GM19023 (cell line): ENCODE data around the gene FANCD2.
"Not testable (repeated sequence)": the region's sequence is repeated elsewhere in the genome, so short reads cannot be mapped to it uniquely, and the experiment has no call there.

Experiments used
- ATAC-seq: cut with Tn5 transposase; IDR thresholded peaks from one replicate; pipeline ENCODE4 v1.9.1; 2021; ENCODE audit warnings: mild to moderate bottlenecking, moderate library complexity; ENCODE audit not compliant: unreplicated experiment

Gene FANCD2

DNA sequence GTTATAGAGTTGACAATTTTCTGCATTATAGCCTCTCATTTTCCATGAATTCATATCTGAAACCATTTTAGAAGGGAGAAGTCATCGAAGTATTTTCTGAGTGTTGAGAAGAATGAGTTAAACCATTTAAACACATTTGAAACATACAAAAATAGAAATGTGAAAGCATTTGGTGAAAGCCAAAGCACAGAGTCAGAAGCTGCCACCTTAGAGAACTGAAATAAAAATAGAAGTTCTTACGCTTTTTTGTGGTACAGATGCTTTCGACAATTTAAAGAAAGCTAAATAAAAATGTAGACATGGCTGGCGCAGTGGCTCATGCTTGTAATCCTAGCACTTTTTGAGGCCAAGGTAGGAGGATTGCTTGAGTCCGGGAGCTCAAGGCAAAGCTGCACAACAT is 72.8 kb downstream of the FANCD2 start:
- no peak for ATAC-seq

DNA sequence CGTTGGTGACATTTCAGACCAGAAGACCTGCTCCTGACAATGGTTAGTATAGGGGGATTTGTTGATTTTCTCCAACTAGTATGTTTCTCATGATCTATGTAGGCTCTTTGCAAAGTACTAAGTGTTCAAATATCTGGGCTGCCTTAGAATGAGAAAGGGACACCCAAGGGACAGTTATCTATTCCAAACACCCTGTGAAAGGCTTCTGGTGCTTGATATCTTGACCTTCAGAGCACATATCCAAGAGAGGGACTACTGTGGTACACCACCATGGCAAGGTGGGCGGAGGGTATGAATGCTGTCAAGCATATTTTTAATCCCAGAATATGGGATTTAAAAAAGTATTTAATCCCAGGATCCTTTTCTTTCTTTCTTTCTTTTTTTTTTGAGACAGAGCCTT is 80.7 kb downstream of the FANCD2 start:
- ATAC-seq, result no peak

DNA sequence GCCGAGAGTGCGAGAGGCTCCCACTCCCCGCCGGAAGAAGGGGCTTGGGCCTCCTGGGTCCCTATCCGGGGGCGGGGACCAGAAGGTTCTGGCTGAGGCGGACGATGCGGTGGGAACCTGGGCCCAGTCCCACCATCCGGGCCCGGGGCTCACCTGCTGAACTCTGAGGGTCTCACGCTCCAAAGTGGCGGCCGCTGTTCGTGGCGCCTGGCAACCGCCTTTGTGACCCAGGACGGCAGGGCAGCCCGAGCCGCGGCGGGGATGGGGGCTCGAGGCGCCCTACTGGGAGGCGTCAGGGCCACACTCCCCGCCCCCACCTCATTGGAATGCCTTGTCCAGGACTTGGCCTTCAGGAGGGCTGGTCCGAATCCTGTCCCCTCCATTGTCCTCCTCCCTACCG is 81.9 kb downstream of the FANCD2 start, which contains the start of gene FANCD2OS:
Gene FANCD2OS (minus strand): TSS at position 165 of the 400 bp plus-strand sequence. CDS start 3,481 bp downstream, outside the sequence.
- no peak for ATAC-seq

DNA sequence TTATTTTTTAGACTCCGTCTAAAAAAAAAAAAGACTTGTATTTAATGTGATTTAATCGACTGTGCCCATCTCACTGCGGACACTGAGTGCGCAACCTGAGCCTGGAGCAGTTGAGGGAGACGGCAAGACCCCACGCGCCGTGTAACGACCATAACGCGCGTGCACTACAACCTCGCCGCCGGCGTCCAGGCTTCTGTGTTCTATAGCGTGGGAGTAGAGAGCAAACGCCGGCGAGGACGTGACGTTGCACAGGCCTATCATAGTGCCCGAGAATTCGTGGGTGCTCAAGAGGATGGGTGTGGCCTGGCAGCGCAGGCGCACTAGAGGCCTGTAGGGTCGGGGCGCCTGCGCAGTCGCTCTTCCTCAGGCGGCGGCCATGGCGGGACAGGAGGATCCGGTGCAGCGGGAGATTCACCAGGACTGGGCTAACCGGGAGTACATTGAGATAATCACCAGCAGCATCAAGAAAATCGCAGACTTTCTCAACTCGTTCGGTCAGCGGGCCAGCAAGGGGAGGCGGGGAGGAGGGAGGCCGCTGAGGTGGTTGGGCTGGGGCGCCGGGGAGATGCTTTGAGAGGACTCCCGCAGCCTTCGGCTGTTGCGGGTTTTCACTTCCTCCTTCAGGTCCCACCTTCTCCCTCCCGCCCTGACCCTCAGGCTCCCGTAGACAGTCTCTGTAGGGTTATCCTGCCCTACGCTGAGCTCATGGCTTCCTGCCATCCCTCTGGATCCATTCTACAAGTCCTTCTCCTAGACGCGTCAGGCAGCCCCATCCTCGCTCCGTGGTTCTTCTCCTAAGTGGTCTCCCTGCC is 89.3 kb downstream of the FANCD2 start, which contains the start of gene BRK1:
Gene BRK1 (plus strand): TSS at position 350 of the 812 bp plus-strand sequence. CDS start 27 bp downstream, at position 377.
- peak; percentile 97 for ATAC-seq

DNA sequence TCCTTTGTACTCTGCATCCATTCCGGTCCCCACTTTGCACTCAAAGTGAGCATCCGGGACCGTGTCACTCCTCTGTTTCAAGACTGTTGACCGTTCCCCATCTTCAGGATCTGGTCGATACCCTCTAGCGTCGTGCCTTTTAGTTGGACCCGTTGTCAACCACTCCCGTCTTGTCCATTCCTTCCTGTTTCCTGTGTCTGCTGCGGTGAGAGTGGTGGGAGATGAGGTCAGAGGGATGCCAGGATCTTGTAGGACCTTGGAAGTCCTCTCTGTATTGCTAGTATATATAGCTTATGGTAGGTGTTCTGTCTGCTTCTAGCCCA is 89.9 kb downstream of the FANCD2 start:
- no peak for ATAC-seq

DNA sequence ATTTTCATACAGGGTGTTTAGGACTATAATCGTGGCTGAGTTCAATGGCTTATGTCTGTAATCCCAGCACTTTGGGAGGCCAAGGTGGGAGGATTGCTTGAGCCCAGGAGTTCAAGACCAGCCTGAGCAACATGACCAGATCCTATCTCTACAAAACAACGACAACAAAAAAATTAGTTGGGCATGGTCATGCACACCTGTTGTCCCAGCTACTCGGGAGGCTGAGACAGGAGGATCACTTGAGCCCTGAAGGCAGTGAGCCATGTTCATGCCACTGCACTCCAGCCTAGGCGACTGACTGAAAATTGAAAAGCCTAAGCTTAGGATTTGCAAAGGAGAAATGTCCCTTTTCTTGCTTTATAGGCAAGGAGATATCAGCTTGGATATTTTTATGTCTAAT is 90.7 kb downstream of the FANCD2 start:
- no peak for ATAC-seq

DNA sequence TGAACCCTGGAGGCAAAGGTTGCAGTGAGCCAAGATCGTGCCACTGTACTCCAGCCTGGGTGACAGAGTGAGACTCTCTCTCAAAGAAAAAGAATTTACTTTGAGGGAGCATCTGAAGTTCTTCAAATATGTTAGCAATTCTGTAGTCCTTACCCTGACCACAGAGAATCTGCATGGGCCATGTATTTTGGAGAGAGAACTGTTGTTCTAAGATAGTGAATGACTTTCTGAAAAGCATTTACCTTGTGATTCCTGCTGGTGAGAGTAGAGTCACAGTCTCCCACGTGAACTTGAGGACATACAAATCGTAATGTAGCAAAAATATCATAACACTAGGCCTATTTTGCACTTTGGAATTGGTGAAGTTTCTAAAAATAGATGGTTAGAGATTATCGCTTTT is 93.1 kb downstream of the FANCD2 start:
- no peak for ATAC-seq

DNA sequence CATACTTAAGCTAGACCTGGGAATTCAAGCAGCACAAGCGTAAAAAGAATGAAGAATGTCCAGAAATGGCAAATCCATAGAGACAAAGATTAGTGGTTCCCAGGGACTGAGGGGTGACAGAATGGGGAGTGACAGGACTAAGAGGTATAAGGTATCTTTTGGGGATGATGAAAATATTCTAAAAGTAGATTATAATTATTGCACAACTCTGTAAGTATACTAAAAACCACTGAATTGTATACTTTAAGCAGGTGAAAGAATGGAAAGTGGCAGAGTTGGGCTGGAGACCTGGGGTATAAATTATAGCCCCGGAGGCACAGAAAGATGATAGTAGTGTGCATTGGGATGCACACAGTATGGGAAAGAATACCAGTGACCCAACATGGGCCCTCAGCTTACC is 94.8 kb downstream of the FANCD2 start:
- no peak for ATAC-seq

DNA sequence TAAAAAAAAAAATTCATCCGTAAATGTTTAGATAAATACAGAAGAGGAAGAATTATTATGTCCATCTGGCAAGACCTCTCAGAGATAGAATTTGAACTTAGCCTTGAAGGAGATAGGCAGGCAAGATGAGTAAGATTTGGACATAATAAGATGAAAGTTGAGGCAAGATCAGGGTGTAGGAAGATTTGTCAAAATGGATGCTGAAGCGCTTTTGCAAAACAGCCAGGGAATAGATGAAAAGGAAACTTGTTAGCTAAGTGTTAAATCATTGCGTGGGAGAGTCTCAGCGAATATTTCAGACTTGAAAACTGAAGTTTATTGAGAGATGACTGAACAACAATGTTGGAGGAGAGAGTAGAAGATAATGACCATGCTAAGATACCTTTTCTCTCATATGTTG is 96.5 kb downstream of the FANCD2 start:
- ATAC-seq, result no peak

DNA sequence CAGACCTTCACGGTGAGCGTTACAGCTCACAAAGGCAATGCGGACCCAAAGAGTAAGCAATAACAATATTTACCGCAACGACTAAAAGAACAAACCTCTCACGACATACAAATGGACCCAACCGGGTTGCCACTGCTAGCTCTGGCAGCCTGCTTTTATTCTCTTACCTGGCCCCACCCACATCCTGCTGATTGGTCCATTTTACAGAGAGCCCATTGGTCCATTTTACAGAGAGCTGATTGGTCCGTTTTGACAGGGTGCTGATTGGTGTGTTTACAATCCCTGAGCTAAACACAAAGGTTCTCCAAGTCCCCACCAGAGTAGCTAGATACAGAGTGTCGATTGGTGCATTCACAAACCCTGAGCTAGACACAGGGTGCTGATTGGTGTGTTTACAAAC is 109.6 kb downstream of the FANCD2 start:
- not testable (repeated sequence) for ATAC-seq

DNA sequence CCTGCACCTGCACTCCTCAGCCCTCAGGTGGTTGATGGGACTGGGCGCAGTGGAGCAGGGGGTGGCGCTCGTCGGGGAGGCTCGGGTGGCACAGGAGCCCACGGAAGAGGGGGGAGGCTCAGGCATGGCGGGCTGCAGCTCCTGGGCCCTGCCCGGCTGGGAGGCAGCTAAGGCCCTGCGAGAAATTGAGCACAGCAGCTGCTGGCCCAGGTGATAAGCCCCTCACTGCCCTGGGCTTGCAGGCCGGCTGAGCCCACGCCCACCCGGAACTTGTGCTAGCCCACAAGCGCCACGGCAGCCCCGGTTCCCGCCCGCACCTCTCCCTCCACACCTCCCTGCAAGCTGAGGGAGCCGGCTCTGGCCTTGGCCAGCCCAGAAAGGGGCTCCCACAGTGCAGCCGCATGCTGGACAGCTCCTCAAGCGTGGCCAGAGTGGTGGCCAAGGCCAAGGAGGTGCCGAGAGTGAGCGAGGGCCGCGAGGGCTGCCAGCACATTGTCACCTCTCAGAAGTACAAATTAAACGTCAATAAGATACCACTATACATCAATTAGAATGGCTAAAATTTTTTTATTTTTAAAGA is 110.3 kb downstream of the FANCD2 start:
- no peak for ATAC-seq

DNA sequence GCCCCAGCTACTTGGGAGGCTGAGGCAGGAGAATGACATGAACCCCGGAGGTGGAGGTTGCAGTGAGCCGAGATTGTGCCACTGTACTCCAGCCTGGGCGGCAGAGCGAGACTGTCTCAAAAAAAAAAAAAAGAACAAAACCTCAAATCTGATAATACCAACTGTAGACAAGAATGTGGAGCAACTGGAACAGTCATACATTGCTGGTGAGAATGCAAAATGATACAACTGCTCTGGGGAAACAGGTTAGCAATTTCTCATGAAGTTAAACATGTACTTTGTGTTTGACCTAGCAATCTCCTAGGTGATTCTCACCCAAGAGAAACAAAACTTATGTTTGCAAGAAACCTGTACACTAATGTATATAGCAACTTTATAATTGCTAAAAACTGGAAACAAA is 110.9 kb downstream of the FANCD2 start:
- no peak for ATAC-seq

DNA sequence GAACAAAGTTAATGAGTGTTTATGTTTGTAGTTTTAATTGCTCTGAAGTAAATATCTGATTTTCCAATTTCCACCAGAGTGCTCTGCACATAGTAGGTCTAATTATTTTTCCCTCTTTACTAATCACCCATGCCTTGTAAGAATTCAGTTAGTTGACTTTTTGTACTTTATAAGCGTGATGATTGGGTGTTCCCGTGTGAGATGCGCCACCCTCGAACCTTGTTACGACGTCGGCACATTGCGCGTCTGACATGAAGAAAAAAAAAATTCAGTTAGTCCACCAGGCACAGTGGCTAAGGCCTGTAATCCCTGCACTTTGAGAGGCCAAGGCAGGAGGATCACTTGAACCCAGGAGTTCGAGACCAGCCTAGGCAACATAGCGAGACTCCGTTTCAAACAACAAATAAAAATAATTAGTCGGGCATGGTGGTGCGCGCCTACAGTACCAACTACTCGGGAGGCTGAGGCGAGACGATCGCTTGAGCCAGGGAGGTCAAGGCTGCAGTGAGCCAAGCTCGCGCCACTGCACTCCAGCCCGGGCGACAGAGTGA is 114.8 kb downstream of the FANCD2 start:
- ATAC-seq, result no peak

DNA sequence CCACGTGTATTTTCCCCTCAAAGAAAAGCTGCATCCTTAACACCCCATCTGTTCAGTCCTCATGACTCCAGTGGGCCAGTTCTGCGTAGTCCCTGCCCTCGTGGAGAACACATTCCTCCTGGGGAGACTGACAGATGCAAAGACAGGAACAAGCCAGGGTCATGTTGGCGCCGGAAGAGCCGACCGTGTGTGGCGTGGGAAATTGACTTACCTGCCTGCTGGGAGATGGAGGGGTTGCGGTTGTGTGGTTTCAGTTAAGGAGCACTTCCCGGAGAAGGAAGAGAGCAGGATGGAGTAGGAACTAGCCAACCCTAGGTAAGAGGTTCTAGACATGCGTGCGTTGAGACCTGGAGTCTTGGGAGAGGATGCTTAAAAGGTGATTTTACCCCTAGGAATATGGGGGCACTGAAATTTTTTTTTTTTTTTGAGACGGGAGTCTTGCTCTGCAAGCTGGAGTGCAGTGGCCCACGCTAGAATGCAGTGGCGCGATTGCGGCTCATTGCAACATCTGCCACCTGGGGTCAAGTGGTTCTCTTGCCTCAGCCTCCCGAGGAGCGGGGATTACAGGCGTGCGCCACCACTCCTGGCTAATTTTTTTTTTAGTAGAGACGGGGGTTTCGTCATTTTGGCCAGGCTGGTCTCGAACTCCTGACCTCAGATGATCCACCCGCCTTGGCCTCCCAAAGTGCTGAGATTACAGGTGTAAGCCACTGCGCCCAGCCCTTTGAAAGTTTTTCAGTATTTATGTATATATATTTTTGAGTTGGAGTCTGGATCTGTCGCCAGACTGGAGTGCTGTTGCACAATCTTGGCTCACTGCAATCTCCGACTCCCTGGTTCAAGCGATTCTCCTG is 116.7 kb downstream of the FANCD2 start:
- ATAC-seq, result no peak

DNA sequence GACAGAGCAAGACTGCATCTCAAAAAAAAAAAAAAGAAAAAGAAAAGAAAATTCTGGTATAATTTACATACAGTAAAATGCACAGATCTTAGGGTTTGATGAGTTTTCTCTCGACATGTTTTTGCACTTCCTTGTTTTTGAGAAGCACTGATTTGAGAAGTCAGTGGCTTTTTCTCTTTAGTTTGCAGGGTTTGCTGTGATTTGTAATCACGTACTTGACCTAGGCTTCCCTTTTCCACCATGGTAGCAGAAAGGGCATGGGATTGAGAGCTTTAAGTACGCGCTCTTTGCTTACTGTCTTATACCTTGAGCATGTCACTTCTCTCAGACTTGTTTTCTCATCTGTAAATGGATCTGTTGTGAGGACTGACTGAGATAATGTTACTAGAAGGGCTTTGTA is 119.4 kb downstream of the FANCD2 start:
- ATAC-seq, result no peak

DNA sequence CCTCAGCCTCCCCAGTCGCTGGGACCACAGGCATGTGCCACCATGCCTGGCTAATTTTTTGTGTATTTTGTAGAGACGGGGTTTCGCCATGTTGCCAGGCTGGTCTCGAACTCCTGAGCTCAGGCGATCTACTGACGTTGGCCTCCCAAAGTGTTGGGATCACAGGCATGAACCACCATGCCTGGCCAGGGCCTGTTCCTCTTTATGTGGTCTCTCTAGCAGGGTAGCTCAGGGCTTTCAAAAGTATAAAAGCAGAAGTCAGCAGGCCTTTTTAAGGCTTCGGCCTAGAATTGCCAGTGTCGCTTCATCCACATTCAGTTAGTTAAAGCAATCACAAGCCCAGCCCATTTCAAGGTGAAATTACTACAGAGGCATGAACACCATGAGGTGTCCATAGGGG is 123.0 kb downstream of the FANCD2 start:
- ATAC-seq, result no peak

DNA sequence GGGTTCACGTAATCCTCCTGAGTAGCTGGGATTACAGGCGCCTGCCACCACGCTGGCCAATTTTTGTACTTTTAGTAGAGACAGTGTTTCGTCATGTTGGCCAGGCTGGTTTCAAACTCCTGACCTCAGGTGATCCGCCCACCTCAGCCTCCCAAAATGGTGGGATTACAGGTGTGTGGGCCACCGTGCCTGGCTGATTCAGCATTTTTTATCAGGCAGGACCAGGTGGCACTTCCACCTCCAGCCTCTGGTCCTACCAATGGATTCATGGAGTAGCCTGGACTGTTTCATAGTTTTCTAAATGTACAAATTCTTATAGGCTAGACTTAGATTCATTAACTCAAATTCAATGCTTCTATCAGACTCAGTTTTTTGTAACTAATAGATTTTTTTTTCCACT is 124.8 kb downstream of the FANCD2 start:
- ATAC-seq, result no peak
